COR-L47 (cell line): ENCODE results near the gene RPS27L.
"Not testable (repeated sequence)": the region's sequence is repeated elsewhere in the genome, so short reads cannot be mapped to it uniquely, and the experiment has no call there.

Experiments
- DNase-seq: peaks from one replicate; lab custom pipeline; 2025; lab: John Stamatoyannopoulos, UW

Gene RPS27L

DNA sequence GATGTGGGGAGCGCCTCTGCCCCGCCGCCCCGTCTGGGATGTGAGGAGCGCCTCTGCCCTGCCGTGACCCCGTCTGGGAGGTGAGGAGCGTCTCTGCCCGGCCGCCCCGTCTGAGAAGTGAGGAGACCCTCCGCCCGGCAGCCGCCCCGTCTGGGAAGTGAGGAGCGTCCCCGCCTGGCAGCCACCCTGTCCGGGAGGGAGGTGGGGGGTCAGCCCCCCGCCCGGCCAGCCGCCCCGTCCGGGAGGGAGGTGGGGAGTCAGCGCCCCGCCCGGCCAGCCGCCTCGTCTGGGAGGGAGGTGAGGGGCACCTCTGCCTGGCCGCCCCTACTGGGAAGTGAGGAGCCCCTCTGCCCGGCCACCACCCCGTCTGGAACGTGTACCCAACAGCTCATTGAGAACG lies 58.4 kb downstream of the RPS27L start:
- DNase-seq = not testable (repeated sequence)
